ENCODE data around the gene HOXB9.
A peak's percentile ranks its signal among the peaks of the same experiment; 100 is the strongest.

HOXB9 gene

DNA sequence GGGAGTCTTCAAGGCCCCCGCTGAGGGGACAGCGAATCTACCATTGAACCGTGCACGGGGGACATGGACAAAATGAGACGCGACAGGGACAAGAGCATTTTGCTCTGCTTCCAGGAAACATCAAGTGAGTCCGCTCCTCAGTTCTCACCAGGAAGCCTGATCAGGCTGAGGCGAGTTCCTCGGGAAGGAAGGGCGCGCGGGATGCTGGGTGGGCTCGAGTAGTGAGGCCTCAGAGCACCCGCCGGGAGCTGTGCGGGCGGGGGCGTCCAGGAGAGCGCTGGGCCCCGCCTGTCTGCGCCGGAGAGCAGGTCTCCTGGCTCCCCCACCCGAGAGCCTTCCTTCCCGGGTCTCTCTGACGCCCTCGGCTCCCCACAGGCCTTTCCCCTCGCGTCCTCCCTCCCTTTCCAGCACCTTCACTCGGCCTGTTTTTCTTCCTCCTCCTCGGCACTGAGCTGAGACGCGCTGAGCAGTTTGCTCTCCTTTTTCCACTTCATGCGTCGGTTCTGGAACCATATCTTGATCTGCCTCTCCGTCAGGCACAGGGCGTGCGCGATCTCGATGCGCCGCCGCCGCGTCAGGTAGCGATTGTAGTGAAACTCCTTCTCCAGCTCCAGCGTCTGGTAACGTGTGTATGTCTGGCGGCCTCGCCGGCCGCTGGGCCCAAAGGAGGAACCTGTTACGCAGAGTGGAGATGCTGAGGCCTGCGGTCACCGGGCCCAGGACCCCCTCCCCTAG, 30.0 kb downstream of the HOXB9 start:
- no peak for DNase-seq

DNA sequence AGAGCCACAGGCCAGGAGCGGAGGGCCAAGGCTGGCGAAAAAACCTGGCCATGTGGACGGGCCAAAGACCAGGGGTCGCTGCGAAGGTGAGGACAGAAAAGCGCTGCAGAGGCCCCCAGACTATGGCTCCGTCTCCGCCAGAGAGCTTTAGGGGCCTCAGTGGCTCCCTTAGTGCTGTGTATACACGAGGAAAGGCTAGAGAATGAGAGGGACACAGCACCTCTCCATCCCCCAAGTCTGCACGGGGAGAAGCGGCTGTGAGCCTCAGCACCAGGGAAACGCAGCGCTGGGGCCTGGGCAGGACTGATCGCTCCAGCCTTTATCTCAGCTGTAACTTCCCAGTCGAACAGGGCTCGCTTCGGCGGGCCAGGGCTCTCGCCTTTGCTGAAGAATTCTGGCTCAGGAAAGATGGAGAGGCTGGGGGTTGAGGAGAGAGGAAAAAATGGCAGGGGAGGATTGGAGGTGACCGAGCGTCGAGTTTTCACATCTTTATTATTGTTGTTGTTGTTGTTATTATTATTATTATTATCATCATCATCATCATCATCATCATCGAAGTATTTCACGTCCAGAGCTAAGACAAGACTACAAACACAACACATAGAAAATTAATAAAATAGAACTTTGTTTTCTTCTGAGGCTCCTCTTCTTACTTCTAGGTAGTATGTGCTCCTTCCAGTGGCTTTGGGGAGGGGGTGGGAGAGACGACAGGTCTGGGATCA, 30.7 kb downstream of the HOXB9 start:
- DNase-seq: no peak

DNA sequence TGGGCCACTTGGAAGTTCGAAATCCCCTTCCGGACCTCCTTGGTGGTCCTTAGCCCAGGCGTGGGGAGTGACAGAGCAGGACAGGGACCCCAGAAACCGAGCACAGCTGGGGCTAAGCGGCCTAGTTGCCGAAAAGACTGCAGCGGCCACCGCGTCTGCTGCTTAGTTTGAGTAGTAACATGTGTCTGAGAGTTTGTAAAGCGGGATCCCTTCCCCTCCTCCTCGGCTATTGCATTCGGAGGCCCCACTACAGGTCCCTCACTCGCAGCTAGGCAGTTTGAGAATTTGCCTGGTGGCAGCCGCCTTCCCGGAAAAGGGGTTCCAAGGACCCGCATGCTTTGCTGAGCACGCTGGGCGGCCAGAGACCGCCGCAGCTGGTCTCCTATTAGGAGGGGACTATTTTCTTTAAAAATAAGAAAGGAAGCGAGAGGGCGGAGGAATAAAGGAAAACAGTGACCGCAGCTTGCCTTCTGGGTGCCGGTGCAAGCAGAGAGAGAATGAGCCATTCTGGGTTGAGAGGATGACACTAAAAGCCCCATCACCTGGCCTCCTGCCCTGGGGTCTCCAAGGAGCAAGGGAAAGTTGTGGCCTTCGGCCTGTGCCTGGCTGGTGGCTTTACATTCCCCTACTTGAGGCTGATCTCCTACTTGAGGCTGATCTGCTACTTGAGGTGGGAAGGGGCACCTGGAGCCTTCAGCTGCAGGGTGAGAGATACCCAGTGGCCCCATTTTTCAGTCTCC, 31.4 kb downstream of the HOXB9 start:
- no peak for DNase-seq

DNA sequence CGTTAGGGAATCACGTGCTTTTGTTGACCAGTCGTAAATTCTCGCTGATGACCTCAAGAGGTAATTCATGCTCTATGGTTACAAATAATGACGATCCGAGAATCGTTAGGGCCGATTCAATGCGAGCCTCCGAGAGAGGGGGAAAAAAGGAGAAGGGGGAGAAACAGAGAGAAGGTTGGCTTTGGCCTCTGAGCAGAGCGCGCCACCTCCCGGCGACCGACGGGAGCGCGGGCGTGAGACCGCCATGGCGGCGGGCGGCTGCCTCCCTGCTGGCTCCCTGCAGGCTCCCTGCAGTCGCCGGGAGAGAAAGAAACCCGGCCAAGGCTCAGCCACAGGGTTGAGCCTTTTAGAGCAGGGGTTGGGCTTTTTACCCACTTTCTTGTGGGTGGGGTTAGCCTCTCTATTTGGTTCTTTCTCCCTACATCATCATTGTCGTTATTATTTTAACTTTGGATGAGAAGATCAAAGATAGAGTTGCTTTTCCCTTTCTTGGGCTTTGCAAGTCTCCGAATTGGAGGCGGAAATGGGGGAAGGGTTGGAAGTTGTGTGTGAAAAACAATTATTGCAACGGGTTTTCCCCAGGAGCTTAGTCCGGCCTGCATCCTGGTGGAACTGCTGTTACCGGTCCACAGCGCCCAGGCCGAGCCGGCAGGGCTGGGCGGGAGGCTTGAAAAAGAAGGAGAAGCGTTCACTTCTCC, 32.2 kb downstream of the HOXB9 start:
- DNase-seq: peak; percentile 44

- no peak for DNase-seq
These were observed 32.9 kb downstream of the HOXB9 start, which contains the start of gene HOXB5 for GRCh38 chr17:48593126-48593829. Gene HOXB5, minus strand, starts transcription at chr17:48593779. Its CDS starts 97 bp downstream, at chr17:48593682.

GRCh38 chr17:48592577-48592976, 33.6 kb downstream of the HOXB9 start:
- DNase-seq: no peak

GRCh38 chr17:48592057-48592514, 34.1 kb downstream of the HOXB9 start:
- no peak for DNase-seq

DNA sequence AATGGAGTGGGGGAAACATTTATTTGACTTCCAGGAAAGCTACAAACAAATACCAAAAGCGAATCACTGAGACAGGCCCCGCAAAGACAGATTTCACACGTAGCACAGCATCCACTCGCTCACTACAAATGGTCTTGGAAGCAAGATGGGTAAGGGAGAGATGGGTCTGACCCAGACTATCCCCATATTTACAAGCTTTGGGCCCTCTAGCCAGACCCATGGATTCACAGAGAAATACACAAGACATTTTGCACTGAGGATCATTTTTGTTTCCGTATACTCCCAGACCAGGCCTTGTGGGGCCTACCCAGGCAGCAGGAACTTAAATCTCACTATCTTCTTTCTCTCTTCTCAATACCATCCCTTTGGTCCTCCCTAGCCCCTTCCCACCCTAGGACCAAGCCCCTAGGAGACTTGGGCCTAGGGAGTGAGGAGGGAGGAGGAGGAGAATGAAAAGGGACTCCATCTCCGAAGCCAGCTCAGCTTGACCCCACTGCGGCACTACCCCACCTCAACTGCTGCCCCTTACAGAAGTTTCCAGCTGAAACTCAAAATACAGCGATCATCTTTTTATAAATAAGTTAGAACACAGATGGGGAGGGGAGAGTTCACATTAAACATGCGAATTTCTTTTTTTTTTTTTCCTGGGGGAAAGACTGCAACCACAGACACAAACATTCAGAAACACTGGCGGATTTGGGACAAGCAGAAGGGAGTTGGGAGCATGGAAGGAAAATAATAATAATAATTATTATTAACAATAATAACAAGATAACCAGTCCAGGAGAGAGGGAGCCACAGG, 34.7 kb downstream of the HOXB9 start:
- no peak for DNase-seq

- no peak for DNase-seq
These were observed 35.5 kb downstream of the HOXB9 start for GRCh38 chr17:48590607-48591161.

- DNase-seq: no peak
These were observed 36.1 kb downstream of the HOXB9 start, which contains the start of gene HOXB3 for GRCh38 chr17:48589831-48590606. Gene HOXB3, minus strand, starts transcription at chr17:48590241. Its CDS starts 37,767 bp downstream, at chr17:48552474.

DNA sequence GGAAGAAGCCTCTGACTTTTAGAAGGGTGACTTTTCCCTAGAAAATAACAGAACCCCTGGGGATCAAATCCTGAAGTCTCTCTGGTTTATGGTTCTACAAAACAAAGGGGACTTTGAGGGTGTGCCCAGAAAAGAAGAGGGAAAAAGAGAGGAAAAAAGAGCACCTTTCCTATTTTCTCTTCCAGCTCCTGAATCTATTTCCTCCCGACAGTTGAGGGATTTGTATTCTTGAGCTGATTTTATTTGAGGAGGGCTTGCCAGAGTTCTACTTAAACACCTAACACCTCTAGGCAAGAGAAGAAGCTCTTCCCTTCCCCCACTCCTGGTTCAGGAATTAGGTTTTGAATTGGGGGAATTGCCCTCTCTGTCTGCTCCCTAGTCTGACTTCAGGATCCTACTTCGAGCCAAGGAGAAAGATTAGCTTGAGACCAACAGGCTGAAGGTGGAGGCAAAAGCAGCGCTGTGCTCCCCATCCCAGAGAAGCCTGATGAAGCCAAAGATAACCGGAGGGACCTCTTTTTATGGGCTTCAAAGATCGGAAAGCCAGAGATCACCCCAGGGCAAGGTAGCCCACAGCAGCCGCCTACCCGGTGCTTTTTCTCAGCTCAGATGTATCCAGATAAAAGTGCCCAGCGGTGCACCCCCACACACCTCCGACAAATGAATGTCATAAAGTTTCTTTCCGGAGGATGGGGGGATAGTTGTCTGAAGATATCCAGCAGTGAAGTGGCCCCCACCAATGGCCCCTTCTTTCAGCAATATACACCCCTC, 36.9 kb downstream of the HOXB9 start:
- DNase-seq: no peak

DNA sequence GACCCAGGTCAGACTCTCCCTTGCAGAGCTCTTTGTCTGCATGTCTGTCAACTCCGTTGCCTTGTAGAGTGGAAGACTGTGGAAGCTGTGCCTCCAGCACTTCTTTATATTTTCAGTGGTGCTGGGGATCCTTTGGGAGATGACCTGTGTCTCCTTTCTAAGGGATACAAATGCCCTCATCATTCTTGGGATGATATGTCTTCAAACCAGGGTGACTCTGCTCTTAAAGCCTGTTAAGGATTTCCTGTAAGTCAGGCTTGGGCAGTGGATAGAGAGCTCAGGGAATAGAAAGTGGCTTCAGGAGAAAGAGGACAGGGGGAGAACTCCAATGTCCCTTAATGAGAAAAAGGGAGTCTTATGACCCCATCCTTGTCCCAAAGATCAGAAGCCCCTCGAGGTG, 37.6 kb downstream of the HOXB9 start:
- DNase-seq: no peak

DNA sequence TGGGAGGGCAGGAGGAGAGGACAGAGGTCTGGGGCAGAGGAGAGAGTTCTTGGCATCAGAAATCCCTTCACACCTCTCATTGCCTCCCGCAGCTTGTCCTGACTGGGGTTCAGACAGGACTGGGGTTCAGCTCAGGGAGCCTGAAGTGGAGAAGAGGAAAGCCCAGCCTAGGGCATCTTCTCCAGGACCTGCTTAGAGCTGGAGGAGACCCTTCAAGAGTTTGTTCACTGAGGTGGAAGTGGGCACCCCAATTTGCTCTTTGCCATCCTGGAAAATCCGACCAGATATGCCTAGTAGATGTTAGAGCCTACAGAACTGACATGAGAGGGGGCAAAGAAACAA, 38.1 kb downstream of the HOXB9 start:
- DNase-seq: no peak

- DNase-seq: no peak
These were observed 38.7 kb downstream of the HOXB9 start for GRCh38 chr17:48587276-48588073.

- no peak for DNase-seq
These were observed 39.6 kb downstream of the HOXB9 start for GRCh38 chr17:48586355-48587258.

- DNase-seq: no peak
These were observed 41.9 kb downstream of the HOXB9 start for GRCh38 chr17:48584223-48584741.

DNA sequence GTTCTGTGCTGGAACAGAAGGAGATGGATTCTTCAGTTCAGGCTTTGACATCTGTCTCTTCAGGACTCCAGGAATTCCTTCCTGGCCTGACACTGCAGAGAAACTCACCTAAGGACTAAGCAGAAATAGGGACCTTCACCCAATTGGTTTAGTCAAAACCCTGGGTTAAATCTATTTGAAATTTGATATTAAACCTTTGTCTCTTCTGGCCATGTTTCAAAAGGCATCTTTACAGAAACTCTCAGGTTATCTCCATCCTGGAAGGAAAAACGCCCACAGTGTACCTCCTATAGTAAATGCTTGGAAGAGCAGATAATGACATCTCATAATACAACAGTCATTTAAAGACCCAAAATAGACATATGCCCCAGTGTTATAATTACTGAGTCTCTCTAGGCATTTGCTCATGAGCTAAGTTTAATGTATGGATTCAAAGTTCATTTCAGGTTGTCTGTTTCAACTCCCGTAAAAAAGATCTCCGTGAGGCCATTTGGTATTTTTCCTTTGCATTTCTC, 42.4 kb downstream of the HOXB9 start:
- no peak for DNase-seq
